Neural progenitor cell (in vitro differentiated cells): Measurements from ENCODE around the gene INPP5D.

Experiments used
- EZH2 ChIP-seq: fragments of 200-600 bp; sonication (generic); IDR thresholded peaks from 2 replicates; pipeline ENCODE4 v1.6.1; 2017; ENCODE audit warnings: antibody characterized with exemption, mild to moderate bottlenecking, moderate library complexity
- EZH2phosphoT487 ChIP-seq: fragments of 200-600 bp; sonication (generic); IDR thresholded peaks from 2 replicates; pipeline ENCODE4 v1.6.1; 2017; ENCODE audit warnings: antibody characterized with exemption
- TF ChIP-seq, protein P1 (sequence below): fragments of 200-600 bp; sonication (generic); IDR thresholded peaks from 2 replicates; pipeline ENCODE4 v1.5.1; 2017; ENCODE audit warnings: antibody characterized with exemption, mild to moderate bottlenecking

- TF ChIP-seq, protein P1, sequence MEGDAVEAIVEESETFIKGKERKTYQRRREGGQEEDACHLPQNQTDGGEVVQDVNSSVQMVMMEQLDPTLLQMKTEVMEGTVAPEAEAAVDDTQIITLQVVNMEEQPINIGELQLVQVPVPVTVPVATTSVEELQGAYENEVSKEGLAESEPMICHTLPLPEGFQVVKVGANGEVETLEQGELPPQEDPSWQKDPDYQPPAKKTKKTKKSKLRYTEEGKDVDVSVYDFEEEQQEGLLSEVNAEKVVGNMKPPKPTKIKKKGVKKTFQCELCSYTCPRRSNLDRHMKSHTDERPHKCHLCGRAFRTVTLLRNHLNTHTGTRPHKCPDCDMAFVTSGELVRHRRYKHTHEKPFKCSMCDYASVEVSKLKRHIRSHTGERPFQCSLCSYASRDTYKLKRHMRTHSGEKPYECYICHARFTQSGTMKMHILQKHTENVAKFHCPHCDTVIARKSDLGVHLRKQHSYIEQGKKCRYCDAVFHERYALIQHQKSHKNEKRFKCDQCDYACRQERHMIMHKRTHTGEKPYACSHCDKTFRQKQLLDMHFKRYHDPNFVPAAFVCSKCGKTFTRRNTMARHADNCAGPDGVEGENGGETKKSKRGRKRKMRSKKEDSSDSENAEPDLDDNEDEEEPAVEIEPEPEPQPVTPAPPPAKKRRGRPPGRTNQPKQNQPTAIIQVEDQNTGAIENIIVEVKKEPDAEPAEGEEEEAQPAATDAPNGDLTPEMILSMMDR: no peak
- TF ChIP-seq EZH2: no peak
- no peak for TF ChIP-seq EZH2phosphoT487
Observed at GRCh38 chr2:233101141-233101540, 41.0 kb downstream of the INPP5D start.
